Esophagus muscularis mucosa (tissue), 3 donors: ENCODE data around the gene TNS4.

Experiments used
- EP300 ChIP-seq: sonication (generic); formaldehyde crosslinking; IDR thresholded peaks from one replicate; pipeline ENCODE4 v1.6.1; 2017; ENCODE audit warnings: antibody characterized with exemption
- TF ChIP-seq, protein P1 (sequence below), 3 experiments: fragments of 200-600 bp in 2 of 3; fragments of 450-650 bp in 1 of 3; sonication (generic) in 2 of 3; IDR thresholded peaks; one replicate each; pipeline ENCODE4 v1.5.1; 2017 to 2019; ENCODE audit warnings: antibody characterized with exemption in 3 of 3, mild to moderate bottlenecking in 2 of 3, moderate library complexity in 1 of 3

DNA sequence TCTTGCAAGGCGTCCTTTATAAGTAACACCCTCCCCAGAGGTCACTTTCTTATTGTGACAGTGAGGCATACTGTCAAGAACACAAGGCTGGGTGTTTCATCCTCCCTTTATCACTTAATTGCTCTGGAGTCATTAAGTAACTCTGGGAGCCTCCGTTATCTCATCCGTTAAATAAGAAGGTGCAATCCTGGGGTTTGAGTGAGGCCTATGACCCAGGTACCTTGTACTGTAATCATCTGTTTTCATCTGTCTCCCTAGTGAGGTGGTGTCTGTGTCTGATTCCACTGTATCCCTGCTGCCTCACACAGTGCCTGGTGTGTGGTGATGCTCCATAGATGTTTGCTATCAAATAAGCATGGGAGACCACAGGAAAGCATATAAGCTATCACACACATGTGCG lies 17.7 kb downstream of the TNS4 start:
- TF ChIP-seq EP300, result no peak
- TF ChIP-seq, protein P1, sequence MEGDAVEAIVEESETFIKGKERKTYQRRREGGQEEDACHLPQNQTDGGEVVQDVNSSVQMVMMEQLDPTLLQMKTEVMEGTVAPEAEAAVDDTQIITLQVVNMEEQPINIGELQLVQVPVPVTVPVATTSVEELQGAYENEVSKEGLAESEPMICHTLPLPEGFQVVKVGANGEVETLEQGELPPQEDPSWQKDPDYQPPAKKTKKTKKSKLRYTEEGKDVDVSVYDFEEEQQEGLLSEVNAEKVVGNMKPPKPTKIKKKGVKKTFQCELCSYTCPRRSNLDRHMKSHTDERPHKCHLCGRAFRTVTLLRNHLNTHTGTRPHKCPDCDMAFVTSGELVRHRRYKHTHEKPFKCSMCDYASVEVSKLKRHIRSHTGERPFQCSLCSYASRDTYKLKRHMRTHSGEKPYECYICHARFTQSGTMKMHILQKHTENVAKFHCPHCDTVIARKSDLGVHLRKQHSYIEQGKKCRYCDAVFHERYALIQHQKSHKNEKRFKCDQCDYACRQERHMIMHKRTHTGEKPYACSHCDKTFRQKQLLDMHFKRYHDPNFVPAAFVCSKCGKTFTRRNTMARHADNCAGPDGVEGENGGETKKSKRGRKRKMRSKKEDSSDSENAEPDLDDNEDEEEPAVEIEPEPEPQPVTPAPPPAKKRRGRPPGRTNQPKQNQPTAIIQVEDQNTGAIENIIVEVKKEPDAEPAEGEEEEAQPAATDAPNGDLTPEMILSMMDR (IDR thresholded peaks at IDR 0.05), result no peak
